Measurements from ENCODE around the gene NAXD. TPM values are rescaled to one million over a fixed set of nuclear protein-coding genes. Genes with fewer than 3 reads are reported as not detected.

NAXD gene
- total RNA-seq, 1 donor from 2014 or later: 21.1 TPM

DNA sequence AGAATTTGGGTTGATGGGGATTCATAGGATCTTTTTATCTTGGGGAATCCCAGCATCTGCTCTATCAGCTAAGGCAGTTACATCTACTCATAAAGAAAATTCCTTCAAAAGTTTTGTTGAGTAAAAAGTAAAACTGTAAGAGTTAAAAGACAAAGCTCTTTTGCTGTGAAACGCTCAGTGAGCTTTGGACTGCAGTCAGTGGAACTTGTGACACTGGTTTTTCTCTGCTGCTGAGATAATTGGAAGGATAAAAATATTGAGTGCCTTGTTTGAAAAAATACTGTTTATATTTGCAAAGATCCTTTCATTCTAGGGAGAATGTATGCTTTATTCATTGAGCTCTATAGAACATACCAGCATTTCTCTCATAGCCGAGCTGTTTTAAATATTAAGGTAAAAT is 5.3 kb downstream of the NAXD start:
- DNase-seq (ENCODE audit: low read depth) (no peak), FAIRE-seq (no peak)
- Histone ChIP-seq H3K36me3 (ENCODE audit: control insufficient read depth, insufficient read depth, low read length) (peaks cover 13% of the 10 kb centered on the region), H3K4me3 (ENCODE audit: low read depth, low read length) (no peak overlapping the region), H3K27me3 (ENCODE audit: control insufficient read depth, insufficient read depth, low read length) (no peaks in the 10 kb centered on the region)
- TF ChIP-seq, protein P1, sequence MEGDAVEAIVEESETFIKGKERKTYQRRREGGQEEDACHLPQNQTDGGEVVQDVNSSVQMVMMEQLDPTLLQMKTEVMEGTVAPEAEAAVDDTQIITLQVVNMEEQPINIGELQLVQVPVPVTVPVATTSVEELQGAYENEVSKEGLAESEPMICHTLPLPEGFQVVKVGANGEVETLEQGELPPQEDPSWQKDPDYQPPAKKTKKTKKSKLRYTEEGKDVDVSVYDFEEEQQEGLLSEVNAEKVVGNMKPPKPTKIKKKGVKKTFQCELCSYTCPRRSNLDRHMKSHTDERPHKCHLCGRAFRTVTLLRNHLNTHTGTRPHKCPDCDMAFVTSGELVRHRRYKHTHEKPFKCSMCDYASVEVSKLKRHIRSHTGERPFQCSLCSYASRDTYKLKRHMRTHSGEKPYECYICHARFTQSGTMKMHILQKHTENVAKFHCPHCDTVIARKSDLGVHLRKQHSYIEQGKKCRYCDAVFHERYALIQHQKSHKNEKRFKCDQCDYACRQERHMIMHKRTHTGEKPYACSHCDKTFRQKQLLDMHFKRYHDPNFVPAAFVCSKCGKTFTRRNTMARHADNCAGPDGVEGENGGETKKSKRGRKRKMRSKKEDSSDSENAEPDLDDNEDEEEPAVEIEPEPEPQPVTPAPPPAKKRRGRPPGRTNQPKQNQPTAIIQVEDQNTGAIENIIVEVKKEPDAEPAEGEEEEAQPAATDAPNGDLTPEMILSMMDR (IDR thresholded peaks at IDR 0.05; ENCODE audit: insufficient read depth, low read length, severe bottlenecking): no peak

DNA sequence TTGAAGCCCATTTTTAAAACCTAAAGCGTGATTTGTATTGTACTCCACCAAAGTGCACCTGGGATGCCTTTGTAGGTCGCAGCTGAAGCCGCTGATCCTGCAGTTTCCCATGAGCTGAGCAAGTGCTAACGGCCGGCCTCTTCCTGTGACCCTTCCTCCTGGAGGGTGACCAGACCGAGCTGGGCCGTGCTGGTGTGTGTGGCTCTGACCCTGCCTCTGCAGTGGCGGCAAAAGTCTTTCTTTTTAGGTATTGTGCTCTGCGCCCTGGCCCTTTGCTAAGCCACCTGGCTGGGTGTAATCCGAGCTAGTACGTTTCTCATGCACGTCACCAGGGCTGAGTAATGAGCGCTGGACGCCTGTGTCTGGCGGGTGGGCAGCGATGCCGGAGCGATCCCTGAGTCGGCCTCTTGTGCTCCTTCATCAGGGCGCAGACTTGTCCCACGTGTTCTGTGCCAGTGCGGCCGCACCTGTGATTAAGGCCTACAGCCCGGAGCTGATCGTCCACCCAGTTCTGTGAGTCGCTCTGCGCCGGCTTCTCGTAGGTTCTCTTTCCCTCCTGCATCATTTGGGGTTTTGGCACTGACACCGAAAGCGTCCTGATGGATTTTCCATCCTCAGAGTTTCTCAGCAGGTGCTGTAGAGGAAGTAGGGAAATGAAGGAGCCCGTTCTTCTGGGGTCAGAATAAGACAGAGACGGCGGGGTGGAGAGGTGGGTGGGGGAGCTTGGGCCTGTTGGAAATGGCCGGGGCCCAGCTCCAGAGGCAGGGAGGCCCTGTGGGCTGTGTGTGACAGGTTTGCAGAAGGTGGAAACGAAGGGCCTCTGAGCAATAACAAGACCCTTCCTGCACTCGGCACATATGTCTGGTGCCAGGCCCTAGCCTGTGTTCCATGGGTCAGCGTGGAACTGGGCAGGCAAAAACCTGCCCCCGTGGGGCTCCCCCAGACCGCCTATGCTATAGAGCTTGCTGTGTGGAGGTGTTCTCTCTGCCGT is 9.7 kb downstream of the NAXD start:
- H3K4me3 ChIP-seq (ENCODE audit: low read depth, low read length): no peak overlapping the region
- peaks cover 18% of the 10 kb centered on the region for H3K36me3 ChIP-seq (ENCODE audit: control insufficient read depth, insufficient read depth, low read length)
- no peak for FAIRE-seq
- TF ChIP-seq, protein P1 (IDR thresholded peaks at IDR 0.05; ENCODE audit: insufficient read depth, low read length, severe bottlenecking): no peak
- no peak for DNase-seq (ENCODE audit: low read depth)
- H3K27me3 ChIP-seq (ENCODE audit: control insufficient read depth, insufficient read depth, low read length): no peaks in the 10 kb centered on the region

DNA sequence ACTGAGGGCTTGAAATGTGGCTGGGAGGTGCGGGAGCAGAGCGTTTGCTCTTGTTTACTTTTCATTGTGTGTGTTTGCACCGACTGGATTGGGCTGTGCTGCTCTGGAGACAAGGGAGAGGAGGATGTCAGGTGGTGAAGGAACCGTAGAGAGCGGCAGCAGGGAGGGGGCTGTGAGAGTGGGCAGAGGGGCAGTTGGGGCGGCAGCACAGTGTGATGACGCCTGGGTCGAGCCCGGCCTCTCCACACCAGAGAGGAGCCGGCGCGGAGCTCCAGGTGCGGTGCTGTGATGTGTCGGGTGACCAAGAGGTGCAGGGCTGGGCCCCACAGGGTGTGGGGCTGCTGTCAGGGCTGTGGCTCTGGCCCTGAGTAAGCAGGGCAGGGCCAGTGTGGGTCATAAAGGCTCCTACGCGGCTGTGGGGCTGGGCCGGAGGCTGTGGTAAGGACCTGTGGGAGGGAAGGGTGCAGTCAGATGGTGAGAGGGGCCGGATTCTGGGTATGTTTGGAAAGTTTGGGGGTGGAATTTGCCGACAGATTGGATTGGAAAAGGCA is 10.5 kb downstream of the NAXD start:
- TF ChIP-seq, protein P1 (IDR thresholded peaks at IDR 0.05; ENCODE audit: insufficient read depth, low read length, severe bottlenecking): no peak

DNA sequence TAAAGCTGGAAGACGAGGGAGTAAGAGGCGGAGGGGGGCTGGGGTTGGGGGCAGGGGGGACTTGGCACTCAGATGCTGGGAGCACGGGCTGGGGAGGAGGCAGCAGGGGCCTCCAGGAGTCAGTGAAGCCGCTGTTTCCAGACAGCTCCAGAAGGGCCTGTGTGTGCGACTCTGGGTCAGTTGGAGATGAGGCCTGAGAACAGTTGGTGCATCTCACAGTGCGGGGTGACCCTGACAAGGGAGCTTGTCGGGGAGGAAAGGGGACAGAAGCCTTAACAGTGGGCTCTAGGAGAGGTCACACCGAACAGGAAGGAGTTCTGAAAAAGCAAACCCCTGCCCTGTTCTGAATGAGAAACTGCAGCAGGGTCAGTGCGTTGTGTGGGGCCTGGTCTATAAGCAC is 11.2 kb downstream of the NAXD start:
- peaks cover 21% of the 10 kb centered on the region for H3K36me3 ChIP-seq (ENCODE audit: control insufficient read depth, insufficient read depth, low read length)
- no peak for DNase-seq (ENCODE audit: low read depth)
- TF ChIP-seq, protein P1 (IDR thresholded peaks at IDR 0.05; ENCODE audit: insufficient read depth, low read length, severe bottlenecking): no peak
- no peak overlapping the region for H3K4me3 ChIP-seq (ENCODE audit: low read depth, low read length)
- FAIRE-seq: no peak
- no peaks in the 10 kb centered on the region for H3K27me3 ChIP-seq (ENCODE audit: control insufficient read depth, insufficient read depth, low read length)

More for the DNA sequence above, 10.5 kb downstream of the NAXD start:
- H3K4me3 ChIP-seq (ENCODE audit: low read depth, low read length): no peak overlapping the region
- FAIRE-seq (no peak), DNase-seq (ENCODE audit: low read depth) (no peak)
- no peaks in the 10 kb centered on the region for H3K27me3 ChIP-seq (ENCODE audit: control insufficient read depth, insufficient read depth, low read length)
- H3K36me3 ChIP-seq (ENCODE audit: control insufficient read depth, insufficient read depth, low read length): peaks cover 20% of the 10 kb centered on the region

DNA sequence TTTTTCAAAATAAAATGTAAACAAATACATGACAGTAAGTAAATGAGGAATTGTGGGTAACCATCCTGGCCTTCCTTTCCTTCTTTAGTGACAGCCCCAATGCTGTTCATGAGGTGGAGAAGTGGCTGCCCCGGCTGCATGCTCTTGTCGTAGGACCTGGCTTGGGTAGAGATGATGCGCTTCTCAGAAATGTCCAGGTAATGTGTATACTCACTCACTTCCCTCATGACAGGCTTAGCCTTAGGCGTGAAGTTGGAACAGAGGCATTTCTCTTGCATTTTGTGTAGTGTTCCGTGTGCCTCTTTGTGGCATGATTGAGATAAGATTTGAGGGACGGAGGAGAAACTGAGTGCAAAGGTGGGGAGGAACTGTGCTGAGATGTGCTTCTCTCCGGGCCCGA is 12.0 kb downstream of the NAXD start:
- TF ChIP-seq, protein P1 (IDR thresholded peaks at IDR 0.05; ENCODE audit: insufficient read depth, low read length, severe bottlenecking): no peak
- DNase-seq (ENCODE audit: low read depth) (peak; percentile 78), FAIRE-seq (no peak)
- H3K36me3 ChIP-seq (ENCODE audit: control insufficient read depth, insufficient read depth, low read length): peaks cover 21% of the 10 kb centered on the region
- H3K27me3 ChIP-seq (ENCODE audit: control insufficient read depth, insufficient read depth, low read length): no peaks in the 10 kb centered on the region
- H3K4me3 ChIP-seq (ENCODE audit: low read depth, low read length): no peak overlapping the region

All from bronchial epithelial cell (primary cell).